ENCODE measurements around the gene NXPH3.

NXPH3 gene

DNA sequence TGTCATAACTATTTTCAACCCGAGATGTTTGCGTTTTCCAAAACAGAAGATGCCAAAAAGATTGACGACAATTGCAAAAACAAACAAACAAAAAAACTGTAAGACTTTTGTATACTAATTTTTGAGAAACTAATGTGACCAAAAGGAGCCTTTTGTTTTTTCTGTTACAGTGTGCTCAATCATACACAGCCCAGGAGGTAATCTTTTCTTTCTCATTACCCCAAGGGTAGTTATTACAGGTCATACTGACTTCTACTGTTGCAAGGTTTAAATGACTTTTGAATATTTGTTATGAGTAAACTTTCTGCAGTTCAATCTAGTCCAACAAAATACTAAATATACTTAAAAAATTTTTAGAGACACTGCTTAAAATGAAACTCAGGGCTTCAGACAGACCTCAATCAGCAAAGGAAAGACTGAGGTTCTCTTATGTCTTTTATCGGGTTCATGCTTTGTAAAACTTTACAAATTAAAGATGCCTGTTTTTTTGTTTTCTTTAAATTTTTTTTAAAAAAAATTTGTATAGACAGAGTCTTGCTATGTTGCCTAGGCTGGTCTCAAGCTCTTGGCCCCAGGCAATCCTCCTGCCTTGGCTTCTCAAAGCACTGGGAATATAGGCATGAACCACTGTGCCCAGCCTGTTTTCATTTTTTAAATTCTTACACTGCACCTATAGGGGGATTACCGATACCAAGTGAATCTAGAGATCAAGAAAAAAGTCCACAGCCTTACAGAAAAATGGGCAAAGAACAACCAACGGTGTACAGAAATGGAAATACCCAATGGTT lies 54.6 kb downstream of the NXPH3 start:
- DNase-seq (ENCODE audit: low read depth): no peak

DNA sequence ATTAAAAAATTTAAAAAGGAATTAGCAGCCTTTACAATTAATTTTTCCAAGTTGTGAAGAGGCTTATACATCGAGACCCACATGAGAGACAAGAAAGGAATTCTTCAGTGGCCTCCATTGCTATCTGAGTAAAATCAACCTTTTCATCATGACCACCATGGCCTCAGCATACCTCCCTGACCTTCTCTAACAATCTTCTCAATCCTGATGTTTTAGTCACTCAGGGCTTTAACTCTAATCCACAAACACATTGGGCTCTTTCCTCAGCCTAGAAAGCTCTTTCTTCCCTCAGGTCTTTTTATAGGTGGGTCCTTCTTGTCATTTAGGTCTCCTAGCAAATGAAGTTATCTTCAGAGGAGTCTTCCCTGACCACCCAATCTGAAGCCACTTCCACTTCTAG lies 55.8 kb downstream of the NXPH3 start:
- DNase-seq (ENCODE audit: low read depth): no peak
